NCI-H226 (cell line): ENCODE results near the gene CPT1A.

Source experiments
- DNase-seq: peaks from one replicate; pipeline ENCODE4 v3.0.0-alpha.2; 2015

CPT1A gene

GRCh38 chr11:68828155-68828931 is 13.4 kb downstream of the CPT1A start:
- no peak for DNase-seq

DNA sequence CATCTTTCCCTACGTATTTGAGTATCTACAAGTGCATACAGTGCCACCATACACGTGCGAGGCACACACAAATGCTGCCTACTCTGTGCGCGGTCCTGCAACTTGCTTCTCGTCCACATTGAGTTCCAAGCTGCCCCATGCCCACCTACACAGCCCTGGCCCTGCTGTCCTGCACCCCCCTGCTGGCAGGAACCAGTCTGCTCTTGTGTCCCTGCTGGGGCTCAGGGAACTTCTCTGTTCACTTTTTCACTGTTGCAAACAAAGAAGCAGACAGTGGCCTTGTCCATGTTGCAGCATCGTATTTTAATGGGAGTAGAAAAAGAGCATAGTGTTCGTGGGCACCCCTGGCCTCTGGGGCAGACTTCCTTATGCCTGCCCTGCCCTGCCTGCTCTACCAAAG is 14.0 kb downstream of the CPT1A start:
- no peak for DNase-seq

- DNase-seq, result no peak
These were observed 15.0 kb downstream of the CPT1A start for GRCh38 chr11:68826726-68827125.

GRCh38 chr11:68825571-68825970 is 16.1 kb downstream of the CPT1A start:
- peak; percentile 37 for DNase-seq

GRCh38 chr11:68822546-68822945 is 19.2 kb downstream of the CPT1A start:
- DNase-seq, result no peak

- DNase-seq, result no peak
These were observed 20.0 kb downstream of the CPT1A start for GRCh38 chr11:68821670-68822069.

GRCh38 chr11:68819362-68819761 is 22.4 kb downstream of the CPT1A start:
- no peak for DNase-seq

- no peak for DNase-seq
These were observed 23.5 kb downstream of the CPT1A start for GRCh38 chr11:68818181-68818580.

DNA sequence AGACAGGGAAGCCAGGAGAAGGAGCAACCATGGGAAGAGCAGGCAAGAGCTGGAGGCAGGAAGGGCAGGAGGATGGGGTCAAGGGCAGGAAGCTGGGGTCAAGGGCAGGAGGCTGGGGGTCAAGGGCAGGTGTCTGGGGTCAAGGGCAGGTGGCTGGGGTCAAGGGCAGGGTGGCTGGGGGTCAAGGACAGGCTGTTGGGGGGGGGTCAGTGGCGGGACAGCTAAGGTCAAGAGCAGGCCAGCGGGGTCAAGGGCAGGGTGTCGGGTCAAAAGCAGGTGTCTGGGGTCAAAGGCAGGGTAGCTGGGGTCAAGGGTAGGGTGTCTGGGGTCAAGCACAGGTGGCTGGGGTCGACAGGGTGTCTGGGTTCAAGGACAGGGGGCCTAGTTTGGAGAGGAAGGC is 24.2 kb downstream of the CPT1A start:
- DNase-seq, result no peak

DNA sequence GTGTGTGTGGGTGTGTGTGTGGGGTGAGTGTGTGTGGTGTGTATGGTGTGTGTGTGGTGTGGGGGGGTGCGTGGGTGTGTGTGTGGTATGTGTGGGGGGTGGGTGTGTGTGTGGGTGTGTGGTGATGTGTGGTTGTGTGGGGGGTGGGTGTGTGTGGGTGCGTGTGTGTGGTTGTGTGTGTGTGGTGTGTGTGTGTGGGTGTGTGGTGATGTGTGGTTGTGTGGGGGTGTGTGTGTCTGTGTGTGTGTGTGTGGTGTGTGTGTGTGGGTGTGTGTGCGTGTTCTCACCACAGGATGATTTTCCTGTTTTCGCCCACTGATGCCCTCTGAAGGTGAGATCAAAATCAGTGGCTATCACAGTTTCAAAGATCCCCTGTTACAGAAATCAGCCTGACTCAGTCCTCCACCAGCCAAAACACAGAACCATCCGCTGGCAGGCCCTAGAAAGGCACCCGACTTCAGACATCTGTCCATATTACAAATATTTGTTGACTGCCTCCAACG is 24.7 kb downstream of the CPT1A start:
- no peak for DNase-seq

DNA sequence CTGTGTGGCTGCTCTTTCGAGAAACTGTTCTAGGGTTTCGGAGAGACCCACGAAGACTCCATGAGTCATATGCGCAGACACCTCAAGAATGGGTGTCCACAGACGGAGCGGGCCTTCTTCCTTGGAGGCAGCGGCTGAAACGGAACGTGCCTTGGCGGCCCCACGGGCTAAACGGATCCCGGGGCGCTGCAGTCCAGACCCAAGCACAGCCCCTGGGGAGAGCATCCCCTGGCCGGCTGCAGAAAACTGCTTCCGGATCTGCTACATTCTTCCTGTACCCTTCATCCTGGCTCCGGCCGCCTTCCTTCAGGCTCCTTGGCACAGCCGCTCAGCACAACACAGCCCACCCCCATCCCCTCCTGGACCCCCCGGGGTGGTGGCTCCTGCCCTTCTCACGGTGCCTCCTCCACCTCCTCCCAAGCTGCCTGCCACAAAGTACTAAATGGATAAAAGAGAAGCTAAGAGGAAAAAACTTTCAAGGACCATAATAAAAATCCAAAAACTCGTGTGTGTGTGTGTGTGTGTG is 25.4 kb downstream of the CPT1A start:
- no peak for DNase-seq

GRCh38 chr11:68813773-68814172 is 27.9 kb downstream of the CPT1A start:
- DNase-seq, result no peak

DNA sequence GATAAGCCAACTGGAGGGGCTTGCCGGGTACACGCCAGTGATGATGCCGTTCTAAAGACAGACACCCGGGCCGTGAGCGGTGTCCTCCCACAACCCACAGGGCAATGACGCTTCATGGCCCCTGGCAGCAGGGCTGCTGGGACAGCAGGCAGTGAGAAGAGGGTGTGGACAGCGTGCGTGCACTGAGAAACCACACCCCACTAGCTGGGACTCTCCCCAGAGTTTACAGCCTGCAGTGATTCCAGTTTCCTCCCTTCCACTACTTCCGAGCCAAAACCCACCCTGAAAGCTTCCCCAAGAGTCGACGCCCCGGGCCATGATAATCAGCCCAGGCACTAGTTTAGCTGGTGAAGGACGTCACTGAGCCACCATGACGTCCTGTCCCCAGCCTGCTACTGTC is 29.2 kb downstream of the CPT1A start:
- no peak for DNase-seq

DNA sequence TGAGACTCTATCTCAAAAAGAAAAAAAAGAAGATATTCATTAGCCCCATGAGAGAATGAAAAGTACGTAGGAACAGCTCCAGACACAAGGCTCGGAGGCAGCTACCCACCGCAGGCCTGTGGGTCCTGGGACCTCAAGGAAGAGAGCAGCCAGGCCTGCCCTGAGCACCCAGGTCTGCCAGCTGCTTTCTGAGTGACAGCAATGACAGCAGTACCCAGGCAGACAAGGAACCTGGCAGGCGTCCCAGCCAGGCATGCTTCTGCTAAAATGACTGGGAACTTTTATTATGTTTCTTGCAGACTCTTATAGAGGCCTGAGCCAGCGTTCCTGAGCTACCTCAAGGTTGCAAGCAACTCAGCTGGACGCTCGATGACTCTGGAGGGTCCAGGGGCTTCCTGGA is 31.6 kb downstream of the CPT1A start:
- DNase-seq, result no peak

GRCh38 chr11:68809506-68809905 is 32.2 kb downstream of the CPT1A start:
- no peak for DNase-seq

GRCh38 chr11:68808787-68809186 is 32.9 kb downstream of the CPT1A start:
- no peak for DNase-seq

- no peak for DNase-seq
These were observed 34.5 kb downstream of the CPT1A start for GRCh38 chr11:68806931-68807844.

- DNase-seq, result no peak
These were observed 36.9 kb downstream of the CPT1A start for GRCh38 chr11:68804786-68805185.

DNA sequence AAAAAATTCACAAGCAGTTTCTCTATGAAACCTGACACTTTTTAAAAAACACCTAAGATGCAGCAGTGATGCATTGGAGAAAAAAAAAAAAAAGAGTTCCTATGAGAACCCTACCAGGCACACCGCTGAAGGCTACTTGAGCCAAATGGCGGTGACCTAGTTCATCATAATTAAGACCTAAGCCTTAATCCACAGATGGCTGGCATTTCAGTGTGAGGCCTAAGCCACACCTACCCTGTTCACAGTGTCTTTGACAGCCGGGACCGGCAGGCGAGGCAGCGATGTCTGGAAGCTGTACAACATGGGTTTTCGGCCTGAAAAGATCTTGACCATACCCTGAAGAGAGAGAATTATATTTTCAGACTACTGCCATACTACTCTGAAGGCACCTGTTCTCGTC is 38.0 kb downstream of the CPT1A start:
- DNase-seq, result no peak

DNA sequence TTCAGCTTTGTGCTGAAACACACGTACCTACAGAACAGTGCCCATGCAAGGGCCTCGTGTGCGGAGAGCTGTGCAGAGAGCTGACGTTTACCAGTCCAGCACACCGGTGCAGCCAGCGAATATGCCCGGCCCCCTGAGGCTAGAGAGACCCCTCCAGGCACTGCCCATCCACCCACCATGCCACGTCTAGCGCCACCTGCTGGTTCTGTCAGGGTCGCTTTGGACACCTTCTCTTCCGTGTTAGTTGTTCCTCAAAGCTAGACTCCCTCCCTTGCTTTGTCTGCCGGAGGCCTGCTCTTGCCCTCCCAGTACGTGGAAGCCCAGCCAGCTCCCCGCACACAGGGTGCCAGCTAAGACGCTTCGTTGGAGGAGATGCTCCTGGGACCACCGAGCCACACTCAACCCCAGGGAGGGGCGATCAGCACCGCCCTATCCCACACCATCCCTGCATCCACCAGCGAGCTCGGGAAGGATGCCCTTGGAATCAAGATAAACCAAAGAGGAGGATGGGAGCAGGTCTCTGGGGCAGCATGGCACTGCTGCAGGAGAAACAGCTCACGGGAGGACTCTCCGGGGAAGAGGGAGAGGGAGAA is 43.4 kb downstream of the CPT1A start:
- DNase-seq, result no peak

- DNase-seq, result no peak
These were observed 44.9 kb downstream of the CPT1A start for GRCh38 chr11:68796801-68797200.

GRCh38 chr11:68792400-68792966 is 49.2 kb downstream of the CPT1A start:
- DNase-seq, result no peak

DNA sequence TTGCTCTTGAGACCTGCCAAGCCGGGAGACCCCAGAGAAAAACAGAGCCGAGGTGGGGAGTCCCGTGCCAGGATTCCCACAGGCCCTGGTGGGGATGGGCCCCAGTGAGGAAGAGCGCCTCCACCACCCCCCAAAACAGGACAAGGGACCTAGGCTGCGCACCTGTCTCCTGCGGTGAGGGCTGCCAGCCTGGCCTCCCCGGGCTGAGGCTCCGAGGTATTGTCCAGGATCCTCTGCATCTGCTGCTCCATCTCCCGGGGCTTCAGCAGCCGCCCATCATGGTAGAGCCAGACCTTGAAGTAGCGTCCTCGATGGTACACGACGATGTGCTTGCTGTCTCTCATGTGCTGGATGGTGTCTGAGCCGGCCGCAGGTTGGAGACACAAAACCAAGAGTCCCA is 57.1 kb downstream of the CPT1A start:
- no peak for DNase-seq
